Stimulated activated CD8-positive, alpha-beta memory T cell treated with anti-CD3 and anti-CD28 coated beads, Interleukin-2, amount 100 ng/mL, for 1 hour (primary cell): ENCODE data around the gene PTPRT.

Source experiments
- DNase-seq, 2 donors: peaks; one replicate each; pipeline ENCODE4 v3.0.0-alpha.2; 2020; ENCODE audit warnings: low read depth in 2 of 2

PTPRT gene

GRCh38 chr20:42613076-42613475 lies 576.6 kb downstream of the PTPRT start:
- DNase-seq, result no peak

DNA sequence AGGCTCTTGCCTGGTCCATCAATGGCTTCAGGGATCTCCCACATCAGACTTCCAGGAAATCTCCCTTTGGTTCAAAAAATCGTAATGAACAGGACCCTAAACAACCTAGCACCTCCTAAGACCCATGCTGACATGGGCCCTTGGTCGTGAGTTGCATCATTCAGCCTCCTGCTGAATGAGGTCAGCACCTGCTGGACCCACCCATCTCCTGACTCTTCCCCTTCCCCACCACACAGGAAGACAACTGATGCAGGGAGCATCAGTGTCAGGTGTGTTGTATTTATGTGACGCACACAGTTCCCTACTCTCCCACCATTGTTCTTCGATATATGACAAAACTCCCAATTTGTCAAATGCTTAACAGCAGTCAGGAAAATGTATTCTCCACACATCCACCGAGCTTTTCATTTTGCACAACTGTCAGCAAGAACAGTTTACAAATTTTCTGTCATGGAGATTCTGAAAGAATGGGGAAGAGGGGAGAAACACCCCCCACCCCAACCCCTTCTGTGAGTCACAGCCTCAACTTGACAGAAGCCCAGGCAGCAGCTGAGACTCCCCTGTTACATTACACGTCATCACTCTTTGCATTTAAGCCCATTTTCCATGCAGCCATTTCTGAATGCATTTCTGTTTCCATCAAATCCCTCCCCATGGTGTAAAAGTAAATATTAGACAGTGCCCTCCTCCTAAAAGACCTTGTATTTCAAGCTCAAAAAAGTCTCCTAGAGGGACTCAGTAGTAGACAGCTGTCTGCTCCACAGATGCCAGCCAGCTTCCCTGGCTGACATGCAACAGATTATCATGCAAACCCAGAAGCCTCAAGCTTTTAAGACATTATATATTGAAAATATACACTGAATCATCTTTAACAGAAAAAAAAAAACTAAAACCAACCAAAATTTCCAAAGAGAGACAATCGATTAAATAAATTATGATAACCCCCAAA lies 577.5 kb downstream of the PTPRT start:
- DNase-seq, result no peak

GRCh38 chr20:42611423-42611822 lies 578.3 kb downstream of the PTPRT start:
- no peak for DNase-seq

- DNase-seq, result no peak
Measured at GRCh38 chr20:42610070-42610469, 579.6 kb downstream of the PTPRT start.

DNA sequence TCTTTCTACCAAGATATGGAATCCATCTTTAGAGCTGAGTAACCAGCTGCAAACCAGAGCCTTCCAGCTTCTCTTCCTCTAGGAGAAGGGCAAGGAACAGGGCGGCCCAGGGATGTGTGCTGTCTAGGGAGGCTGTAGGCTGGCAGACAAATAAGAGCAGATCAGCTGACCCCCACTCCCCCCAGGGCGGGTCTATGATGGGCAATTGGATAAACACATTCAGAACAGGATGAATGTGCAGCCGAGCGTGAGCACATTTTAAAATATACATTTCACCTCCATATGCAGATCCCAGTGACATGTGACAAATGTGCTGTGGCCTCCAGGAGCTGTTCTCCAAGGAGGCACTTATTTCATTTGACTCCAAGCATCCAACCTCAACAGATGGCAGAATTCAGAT lies 580.1 kb downstream of the PTPRT start:
- DNase-seq, result no peak

- DNase-seq, result no peak
Measured at GRCh38 chr20:42604998-42605956, 584.4 kb downstream of the PTPRT start.

DNA sequence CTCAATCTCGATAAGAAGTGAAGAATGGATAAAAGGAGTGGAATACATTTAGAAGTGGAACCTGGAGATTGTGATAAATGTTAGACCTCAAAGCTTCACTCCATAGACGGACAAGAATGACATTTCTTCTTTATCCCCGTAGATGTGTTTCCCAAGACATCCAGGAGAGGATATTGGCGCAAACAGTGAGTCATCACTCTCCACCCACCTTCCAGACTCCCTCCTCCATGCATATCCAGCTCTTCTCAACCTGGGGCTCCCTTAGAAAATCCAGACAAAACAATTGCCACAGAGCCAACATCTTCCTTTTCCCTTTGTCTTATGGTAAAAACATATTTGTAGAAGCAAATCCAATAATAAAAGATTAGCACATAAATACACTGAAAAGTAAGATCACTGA lies 586.1 kb downstream of the PTPRT start:
- DNase-seq, result no peak

DNA sequence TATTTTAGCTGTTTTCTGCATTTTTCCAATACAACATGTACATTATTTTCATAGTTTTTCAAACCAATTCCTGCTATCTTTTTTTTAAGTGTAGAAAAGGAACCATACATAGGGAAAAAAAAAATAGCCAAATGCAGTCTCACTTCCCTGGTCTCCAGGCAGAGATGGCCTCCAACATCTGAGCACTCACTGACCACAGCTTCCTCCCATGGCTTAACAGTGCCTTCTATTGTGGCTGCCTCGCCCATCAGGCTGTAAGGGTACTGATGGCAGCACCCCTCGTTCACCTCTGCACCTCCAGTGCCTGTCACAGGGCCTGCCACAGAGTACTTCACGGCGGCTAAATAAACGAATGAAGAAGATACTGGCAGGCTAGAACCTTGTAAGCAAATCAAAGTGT lies 591.1 kb downstream of the PTPRT start:
- no peak for DNase-seq

DNA sequence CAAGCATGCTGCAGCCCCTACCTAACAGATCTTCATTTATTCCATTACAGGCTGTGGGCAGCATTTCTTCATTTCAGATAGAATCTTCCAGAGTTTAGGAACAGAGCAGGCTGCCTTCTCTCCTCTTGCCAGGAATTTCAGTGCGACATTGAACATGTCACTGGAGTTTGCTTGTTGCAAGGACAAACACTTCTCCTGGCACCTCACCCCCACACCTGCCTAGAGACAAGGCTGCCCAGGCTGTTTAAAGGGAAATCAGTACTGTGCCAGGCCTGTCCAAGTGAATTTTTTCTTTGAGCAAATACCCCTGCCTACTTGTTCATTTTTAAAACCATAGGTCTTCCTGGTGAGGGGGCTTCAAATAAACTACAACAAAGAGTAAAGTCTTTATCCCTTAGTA lies 594.1 kb downstream of the PTPRT start:
- no peak for DNase-seq

- DNase-seq, result no peak
Measured at GRCh38 chr20:42594659-42595058, 595.0 kb downstream of the PTPRT start.

DNA sequence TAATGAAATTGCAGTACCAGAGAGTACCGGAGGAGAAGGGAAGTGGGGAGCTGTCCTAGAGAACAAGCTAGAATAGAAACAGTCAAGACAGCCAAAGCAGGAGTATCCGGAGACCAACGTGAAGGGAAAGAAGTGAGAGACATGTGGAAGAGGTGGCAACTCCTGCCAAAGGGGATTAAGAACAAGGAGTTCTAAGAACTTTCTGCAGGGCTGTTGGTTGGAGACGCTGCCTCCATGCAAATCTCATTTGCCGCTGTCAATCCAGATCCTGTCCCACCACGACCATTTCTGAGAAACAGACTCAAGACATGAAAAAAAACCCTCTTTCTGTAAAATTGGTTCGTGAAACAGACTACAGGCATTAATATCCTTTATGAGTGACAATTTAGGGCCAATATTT lies 595.7 kb downstream of the PTPRT start:
- DNase-seq, result no peak

DNA sequence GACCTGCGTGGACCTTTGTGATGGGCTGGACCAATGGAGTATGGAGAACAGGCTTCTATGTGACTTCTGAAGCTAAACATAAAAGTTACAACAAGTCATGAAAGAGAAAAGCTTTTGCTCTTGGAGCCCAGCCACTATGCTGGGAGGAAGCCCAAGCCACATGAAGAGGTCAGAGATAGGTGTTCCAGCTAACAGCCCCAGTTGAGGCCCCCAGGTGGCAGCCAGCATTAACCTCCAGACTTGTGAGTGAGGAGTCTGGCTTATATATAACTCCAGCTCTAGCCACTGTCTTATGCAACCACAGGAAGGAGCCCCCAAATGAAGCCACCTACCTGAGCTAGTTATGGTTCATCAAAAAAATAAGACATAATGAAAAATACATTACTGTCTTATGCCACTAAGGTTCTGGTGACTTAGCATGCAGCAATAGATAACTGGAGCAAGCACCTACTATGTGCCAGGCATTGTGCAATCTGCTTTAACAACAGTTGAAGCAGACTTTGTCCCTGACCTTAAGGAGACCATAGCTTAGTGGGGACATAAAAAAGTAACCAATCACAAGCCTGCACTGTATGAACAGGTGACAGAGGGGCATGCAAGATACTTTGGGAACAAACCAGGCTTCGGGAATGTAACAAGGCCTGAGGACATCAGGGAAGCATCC lies 599.6 kb downstream of the PTPRT start:
- no peak for DNase-seq

GRCh38 chr20:42588847-42589246 lies 600.9 kb downstream of the PTPRT start:
- no peak for DNase-seq

DNA sequence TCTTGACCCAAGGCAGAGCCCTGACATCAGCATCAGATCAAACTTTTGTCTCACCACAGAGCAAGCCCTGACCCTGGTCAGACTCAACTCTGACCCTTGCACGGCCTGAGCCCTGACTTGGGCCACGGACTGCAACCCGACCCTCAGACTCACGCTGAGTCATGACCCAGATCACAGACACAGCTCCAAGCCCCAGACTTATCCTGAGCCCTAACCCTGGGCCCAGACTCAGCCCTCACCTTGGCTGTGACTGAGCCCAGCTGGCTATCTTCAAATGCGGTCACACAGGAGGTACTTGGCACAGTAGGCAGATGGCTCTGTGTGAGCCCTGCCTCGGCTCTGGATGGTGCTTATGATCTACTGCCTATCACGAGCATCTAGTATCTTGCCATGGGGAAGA lies 602.3 kb downstream of the PTPRT start:
- no peak for DNase-seq

DNA sequence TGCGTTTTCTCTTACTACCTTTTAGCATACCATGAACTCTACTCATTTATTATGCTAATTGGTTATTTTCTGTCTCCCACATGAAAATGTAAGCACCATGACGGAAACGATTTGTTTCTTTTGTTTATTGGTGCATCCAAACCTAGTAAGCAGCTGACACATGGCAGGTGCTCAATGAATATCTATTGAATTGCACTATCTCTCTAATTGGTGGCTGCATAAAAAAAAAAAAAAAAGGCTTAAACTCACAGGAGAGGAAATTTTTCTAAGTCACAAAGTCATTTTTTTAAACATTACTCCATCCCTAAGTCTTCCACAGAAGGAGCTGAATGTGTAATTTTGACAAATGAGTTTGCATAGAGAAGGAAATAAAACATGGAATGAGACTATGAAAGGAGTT lies 608.4 kb downstream of the PTPRT start:
- DNase-seq, result no peak

DNA sequence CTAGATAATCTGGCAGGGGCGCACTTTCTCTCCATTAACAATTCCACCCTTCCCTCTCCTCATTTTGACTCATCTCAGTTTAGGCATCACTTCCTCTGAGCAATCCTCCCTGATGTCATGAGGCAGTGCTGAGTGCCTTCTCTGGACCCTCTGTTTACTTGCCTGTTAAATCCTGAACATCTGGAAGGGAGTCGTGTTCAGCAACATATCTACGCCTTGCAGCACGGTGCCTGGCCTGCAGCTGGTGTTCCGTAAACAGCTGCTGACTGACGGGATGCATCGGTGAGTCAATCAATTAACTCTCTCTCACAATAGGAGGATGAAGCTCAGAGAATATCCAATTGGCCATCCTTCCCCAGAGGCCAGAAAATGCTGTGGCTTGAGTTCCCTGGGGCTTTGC lies 613.5 kb downstream of the PTPRT start:
- DNase-seq, result no peak

DNA sequence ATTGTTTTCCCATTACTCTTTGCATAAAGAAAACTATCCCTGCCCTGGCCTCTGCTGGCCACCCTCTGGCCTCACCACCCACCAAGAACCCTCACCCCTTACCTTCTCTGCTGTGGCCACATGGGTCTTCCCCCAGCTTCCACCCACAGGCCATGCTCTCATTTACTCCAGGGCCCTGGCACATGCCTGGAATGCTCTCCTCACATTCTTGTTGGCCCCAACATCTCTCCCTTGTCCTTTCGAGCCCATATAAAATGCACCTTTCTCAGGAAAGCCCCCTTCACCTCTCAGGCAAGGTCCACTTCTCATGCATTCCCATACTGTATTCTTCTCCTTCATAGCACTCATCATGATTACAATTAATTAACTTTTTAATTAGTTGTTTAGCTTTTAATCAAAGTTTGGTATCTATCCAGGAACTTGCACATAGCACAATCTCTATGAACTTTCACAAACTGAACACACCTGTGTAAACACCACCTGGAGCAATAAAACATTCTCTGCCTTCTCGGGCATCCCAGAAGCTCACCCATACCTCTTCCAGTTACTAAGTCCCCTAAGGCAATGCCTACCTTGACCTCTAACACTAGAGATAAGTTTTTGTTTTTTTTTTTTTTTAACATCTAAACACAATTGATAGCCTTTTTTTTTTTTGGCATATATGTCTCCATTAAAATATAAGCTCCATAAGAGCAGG lies 617.2 kb downstream of the PTPRT start:
- DNase-seq, result no peak

- DNase-seq, result no peak
Measured at GRCh38 chr20:42567409-42567808, 622.3 kb downstream of the PTPRT start.

DNA sequence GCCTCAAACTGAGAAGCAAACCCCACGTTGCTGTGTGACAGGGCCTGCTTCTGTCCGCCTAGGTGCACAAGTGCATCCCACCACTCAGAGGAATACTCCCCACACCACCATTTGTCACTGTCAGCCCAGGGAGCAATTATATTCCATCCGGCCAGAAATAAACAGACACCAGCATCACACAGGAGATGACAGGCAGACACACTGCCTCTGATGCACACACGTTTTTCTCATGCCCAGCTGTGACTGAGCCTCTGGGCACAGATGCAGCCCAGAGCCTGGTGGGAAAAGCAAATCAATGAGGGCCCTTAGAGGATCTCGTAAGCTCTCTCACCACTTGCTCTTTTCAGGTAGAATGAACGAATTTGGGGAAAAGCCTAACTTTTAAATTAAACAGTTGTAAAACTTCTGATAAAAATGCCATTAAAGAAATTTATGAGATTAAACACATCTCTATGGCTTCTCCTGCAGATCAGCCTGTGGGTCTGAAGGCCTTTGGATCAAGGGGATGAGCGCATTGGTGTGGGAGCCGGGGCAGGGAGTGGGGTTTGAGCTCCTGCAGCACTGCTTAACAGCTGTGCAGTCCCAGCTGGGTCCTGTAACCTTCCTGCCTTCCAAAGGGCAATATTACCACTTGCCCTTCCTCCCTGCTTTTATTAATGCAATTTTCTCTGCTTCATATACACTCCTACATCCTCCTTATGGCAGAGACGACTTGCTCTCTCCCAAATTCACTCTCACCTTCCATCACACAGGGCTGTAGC lies 624.3 kb downstream of the PTPRT start:
- no peak for DNase-seq

DNA sequence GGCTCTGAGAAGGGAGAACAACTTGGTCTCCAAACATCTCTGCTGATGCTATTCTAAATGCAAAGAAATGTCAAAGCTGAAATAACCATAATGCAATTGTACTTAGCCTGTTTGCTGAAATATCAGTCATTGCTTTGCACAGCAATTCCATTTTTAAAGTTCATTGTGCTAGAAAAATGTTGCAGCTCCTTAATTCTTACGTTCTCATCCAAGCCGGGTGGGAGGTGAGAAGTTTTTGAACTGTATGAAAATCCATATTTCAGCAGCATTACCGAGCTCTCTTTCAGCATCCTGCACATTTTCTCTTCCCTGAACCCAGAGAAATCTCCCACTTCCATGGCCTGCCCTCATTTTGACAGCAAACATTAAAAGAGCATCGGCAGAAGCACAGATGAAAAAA lies 630.0 kb downstream of the PTPRT start:
- DNase-seq, result no peak

DNA sequence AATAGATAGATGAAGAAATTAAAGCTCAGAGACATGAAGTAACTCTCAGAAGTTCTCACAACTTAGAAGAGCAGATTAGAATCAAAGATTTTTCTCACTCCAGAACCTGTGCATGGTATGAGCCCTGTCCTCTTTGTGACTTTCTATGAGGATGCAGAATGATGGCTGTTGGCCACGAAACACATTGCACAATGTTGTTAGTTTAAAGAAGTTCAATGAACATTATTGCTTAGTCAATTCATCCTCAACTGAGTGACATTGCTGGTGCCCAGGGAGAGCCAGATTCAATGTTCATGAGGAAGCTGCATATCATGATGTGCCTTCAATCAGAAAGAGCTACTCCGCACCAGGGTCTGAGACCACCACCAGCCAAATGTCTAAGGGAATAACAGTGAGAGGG lies 633.1 kb downstream of the PTPRT start:
- no peak for DNase-seq
